ENCODE measurements around the gene PTPRG. TPM values are rescaled to one million over a fixed set of nuclear protein-coding genes. Genes with fewer than 3 reads are reported as not detected.

The PTPRG gene
- total RNA-seq, 1 donor from 2014 or later = 44.3 TPM

DNA sequence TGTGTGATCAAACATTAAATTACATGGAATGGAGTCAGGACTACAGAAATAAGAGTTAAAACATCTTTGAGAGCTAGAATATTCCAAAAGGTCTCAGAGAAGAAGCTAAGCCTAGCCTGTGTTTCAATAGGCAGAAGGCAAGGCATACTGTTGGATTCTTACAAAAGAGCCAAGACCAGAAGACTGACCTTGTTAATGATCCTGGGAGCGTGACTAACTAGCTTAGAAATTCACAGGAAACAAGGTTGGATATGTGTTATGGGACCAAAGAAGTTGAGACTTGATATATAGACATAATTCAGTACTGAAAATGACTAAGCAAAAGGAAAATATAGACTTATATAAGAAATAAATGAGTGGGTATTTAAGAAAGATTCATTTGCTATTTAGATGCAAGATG is 761.9 kb downstream of the PTPRG start:
- no peak overlapping the region for H3K4me3 Mint-ChIP-seq (ENCODE audit: low read depth)
- no peaks in the 10 kb centered on the region for H3K27me3 Mint-ChIP-seq
- peaks cover 5% of the 10 kb centered on the region for H3K9me3 Mint-ChIP-seq (ENCODE audit: low read depth)
- TF ChIP-seq, protein P1, sequence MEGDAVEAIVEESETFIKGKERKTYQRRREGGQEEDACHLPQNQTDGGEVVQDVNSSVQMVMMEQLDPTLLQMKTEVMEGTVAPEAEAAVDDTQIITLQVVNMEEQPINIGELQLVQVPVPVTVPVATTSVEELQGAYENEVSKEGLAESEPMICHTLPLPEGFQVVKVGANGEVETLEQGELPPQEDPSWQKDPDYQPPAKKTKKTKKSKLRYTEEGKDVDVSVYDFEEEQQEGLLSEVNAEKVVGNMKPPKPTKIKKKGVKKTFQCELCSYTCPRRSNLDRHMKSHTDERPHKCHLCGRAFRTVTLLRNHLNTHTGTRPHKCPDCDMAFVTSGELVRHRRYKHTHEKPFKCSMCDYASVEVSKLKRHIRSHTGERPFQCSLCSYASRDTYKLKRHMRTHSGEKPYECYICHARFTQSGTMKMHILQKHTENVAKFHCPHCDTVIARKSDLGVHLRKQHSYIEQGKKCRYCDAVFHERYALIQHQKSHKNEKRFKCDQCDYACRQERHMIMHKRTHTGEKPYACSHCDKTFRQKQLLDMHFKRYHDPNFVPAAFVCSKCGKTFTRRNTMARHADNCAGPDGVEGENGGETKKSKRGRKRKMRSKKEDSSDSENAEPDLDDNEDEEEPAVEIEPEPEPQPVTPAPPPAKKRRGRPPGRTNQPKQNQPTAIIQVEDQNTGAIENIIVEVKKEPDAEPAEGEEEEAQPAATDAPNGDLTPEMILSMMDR (IDR thresholded peaks at IDR 0.05; ENCODE audit: unreplicated experiment) = no peak
- DNase-seq (ENCODE audit: low spot score, unreplicated experiment) = no peak
- H3K4me1 Mint-ChIP-seq (ENCODE audit: low read depth) = peaks cover 6% of the 10 kb centered on the region
- H3K36me3 Mint-ChIP-seq (ENCODE audit: insufficient read depth) = peaks cover 3% of the 10 kb centered on the region
- H3K27ac Mint-ChIP-seq = no peak overlapping the region

DNA sequence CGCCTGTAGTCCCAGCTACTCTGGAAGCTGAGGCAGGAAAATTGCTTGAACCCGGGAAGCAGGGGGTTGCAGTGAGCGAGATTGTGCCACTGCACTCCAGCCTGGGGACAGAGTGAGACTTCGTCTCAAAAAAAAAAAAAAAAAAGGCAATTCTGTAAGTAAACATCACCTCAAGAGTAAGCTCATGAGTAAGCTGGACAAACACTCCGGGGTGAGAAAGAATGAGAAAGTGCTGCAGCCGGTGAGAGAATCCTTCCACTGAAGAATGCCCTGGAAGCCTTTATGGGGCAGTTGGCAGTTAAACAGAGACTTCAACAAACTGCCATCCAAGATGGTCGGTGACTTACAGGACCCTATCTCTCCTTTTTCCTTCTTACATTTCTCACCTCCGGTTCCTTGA is 764.5 kb downstream of the PTPRG start:
- H3K27ac Mint-ChIP-seq = no peak overlapping the region
- H3K36me3 Mint-ChIP-seq (ENCODE audit: insufficient read depth) = peaks cover 2% of the 10 kb centered on the region
- H3K27me3 Mint-ChIP-seq = no peaks in the 10 kb centered on the region
- H3K4me1 Mint-ChIP-seq (ENCODE audit: low read depth) = no peaks in the 10 kb centered on the region
- TF ChIP-seq, protein P1 (IDR thresholded peaks at IDR 0.05; ENCODE audit: unreplicated experiment) = no peak
- DNase-seq (ENCODE audit: low spot score, unreplicated experiment) = no peak
- H3K4me3 Mint-ChIP-seq (ENCODE audit: low read depth) = no peak overlapping the region
- no peaks in the 10 kb centered on the region for H3K9me3 Mint-ChIP-seq (ENCODE audit: low read depth)

DNA sequence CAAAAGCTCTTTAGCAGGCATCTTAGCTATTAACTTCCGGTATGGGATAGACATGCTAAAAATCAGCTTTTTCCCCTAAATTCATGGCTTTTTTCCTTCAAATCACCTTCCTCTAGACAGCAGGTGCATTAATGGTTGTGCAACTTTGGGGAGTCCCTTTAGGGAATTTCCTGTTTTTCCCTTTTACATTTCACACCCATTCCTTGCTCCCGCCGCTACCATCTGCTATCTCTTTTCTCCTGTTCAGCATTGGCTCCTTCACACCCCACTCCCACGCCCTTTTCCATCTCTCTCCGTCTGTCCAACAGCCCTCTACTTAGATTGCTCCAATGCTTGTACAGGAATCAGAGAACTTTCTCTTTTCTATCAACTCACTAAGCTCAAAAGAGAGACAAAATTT is 768.6 kb downstream of the PTPRG start:
- no peaks in the 10 kb centered on the region for H3K36me3 Mint-ChIP-seq (ENCODE audit: insufficient read depth)
- no peaks in the 10 kb centered on the region for H3K4me1 Mint-ChIP-seq (ENCODE audit: low read depth)
- H3K27me3 Mint-ChIP-seq = no peaks in the 10 kb centered on the region

DNA sequence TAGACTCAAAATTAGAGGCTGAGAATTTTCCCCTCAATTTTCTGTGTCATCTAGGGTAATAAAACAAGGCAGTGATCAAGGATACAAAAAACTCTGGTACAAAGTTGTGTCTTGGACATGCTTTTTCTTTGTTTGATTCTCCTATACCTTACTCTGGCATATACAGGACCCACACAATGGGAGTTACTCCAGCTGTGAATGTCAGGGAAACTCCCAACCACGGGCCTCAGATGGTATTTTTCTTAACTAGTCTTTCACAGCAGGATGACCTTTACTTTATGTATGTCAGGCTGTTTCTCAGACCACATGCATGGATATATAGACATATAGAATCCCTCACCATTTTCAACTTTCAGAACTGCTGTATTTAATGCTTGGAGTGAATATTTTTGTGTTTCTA is 770.6 kb downstream of the PTPRG start:
- TF ChIP-seq, protein P1 (IDR thresholded peaks at IDR 0.05; ENCODE audit: unreplicated experiment) = no peak
- no peaks in the 10 kb centered on the region for H3K27me3 Mint-ChIP-seq
- H3K36me3 Mint-ChIP-seq (ENCODE audit: insufficient read depth) = no peaks in the 10 kb centered on the region
- DNase-seq (ENCODE audit: low spot score, unreplicated experiment) = no peak
- no peak overlapping the region for H3K27ac Mint-ChIP-seq
- H3K4me1 Mint-ChIP-seq (ENCODE audit: low read depth) = no peaks in the 10 kb centered on the region
- no peaks in the 10 kb centered on the region for H3K9me3 Mint-ChIP-seq (ENCODE audit: low read depth)
- no peak overlapping the region for H3K4me3 Mint-ChIP-seq (ENCODE audit: low read depth)

More for the DNA sequence above, 768.6 kb downstream of the PTPRG start:
- Mint-ChIP-seq H3K4me3 (ENCODE audit: low read depth) (no peak overlapping the region), H3K9me3 (ENCODE audit: low read depth) (no peaks in the 10 kb centered on the region), H3K27ac (no peak overlapping the region)
- TF ChIP-seq, protein P1 (IDR thresholded peaks at IDR 0.05; ENCODE audit: unreplicated experiment) = no peak
- no peak for DNase-seq (ENCODE audit: low spot score, unreplicated experiment)

DNA sequence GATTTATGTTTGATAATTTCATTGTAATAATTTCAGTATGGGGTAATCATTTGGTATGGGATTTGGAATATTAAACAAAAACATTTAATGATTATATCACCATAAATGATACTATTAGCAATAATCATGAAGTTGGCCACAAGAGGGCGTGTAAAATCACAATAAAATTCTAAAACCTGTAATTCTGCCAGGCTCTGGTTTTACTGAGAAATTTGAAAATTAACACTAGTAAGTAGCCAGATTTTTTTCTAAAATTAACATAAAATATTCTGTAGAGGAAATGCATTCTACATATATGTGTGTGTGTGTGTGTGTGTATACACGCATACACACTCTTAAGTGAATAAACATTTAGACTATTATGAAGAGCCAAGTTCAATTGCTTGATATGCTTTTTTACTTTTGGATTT is 771.5 kb downstream of the PTPRG start:
- no peaks in the 10 kb centered on the region for H3K4me1 Mint-ChIP-seq (ENCODE audit: low read depth)
- DNase-seq (ENCODE audit: low spot score, unreplicated experiment) = no peak
- no peaks in the 10 kb centered on the region for H3K27me3 Mint-ChIP-seq
- H3K4me3 Mint-ChIP-seq (ENCODE audit: low read depth) = no peak overlapping the region
- no peak overlapping the region for H3K27ac Mint-ChIP-seq
- no peaks in the 10 kb centered on the region for H3K36me3 Mint-ChIP-seq (ENCODE audit: insufficient read depth)
- TF ChIP-seq, protein P1 (IDR thresholded peaks at IDR 0.05; ENCODE audit: unreplicated experiment) = peak; percentile 74
- no peaks in the 10 kb centered on the region for H3K9me3 Mint-ChIP-seq (ENCODE audit: low read depth)
